ENCODE results near the gene ST7.
"Not testable (repeated sequence)": the region's sequence is repeated elsewhere in the genome, so short reads cannot be mapped to it uniquely, and the experiment has no call there.

The ST7 gene

DNA sequence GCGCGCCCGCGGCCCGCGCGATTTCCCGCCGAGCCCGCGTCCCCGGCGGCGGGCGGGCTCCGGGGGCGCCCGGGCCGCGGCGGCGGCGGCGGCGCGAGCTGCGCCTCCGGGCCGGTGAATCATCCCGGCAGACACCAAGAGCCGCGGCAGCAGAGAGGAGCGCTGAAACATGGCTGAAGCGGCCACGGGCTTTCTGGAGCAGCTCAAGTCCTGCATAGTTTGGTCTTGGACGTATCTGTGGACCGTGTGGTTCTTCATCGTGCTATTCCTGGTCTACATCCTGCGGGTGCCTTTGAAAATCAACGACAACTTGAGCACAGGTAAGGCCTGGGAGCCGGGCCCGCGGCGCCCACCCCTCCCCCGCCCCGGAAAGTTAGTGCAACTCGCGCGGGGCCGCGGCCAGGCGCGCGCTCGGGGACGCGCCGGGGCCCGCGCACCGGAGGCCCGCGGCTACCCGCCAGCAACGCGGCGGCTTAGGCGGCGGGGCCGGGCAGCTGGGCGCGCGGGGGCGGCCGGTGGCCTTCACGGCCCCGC lies at the start of gene ST7:
Gene ST7 (plus strand): TSS at position 130 of the 534 bp plus-strand sequence. CDS start 40 bp downstream, at position 170.
- no peak for FAIRE-seq

- FAIRE-seq = no peak
Observed at GRCh38 chr7:116906391-116906790, 46.9 kb upstream of the ST7 start.

GRCh38 chr7:116910383-116910782 lies 42.9 kb upstream of the ST7 start:
- no peak for FAIRE-seq

DNA sequence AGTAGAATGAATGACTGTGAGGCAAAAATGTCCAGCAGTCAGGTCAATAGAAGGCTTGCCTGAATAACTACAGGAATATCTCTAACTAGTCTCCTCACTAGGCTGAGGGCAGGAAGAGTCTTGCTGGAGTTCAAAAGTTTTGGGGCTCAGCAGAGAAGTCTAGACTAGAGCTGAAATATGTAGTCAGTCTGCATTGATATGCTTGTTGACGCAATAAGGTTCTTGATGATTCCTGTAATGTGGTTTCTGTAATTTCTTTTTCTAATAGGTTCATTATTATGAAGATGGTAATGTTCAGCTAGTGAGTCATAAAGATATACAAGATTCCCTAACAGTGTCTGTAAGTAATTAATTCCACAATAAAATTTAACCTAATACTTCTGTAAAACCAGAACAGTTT lies 41.5 kb upstream of the ST7 start:
- no peak for FAIRE-seq

- FAIRE-seq = no peak
Observed at GRCh38 chr7:116912269-116912909, 40.9 kb upstream of the ST7 start.

GRCh38 chr7:116918704-116919103 lies 34.6 kb upstream of the ST7 start:
- no peak for FAIRE-seq

DNA sequence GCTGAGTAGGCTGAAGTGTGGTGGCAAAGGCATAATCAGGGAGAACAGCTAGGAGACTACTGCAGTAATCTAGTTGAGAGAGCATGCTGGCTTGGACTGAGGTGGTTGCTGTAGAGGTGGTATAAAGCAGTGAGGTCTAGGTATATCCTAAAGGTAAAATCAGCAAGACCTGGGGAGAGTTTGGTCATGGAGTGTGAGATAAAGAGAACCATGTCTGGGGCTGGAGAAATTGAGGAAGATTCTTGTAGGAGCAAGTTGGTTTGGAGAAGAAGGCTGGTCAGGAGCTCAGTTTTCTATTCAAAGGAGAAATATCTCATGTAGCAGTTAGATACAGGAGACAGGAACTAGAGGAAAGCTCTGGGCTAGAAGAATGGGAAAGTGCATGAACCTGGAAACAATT lies 32.9 kb upstream of the ST7 start:
- FAIRE-seq = no peak

DNA sequence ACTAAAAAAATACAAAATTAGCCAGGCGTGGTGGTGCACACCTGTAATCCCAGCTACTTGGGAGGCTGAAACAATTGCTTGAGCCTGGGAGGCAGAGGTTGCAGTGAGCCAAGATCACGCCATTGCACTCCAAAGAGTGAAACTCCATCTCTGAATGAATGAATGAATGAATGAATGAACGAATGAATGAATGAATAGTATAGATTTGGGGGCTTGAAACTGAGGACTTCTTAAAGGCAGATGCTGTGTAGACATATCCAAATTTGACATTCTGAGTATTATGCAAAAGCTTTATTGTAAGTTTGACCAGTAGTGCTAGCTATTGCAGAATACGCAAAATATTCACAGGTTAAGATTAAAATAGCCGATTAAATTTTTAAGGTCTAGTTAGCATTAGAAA lies 30.8 kb upstream of the ST7 start:
- no peak for FAIRE-seq

GRCh38 chr7:116924741-116925140 lies 28.6 kb upstream of the ST7 start:
- no peak for FAIRE-seq

DNA sequence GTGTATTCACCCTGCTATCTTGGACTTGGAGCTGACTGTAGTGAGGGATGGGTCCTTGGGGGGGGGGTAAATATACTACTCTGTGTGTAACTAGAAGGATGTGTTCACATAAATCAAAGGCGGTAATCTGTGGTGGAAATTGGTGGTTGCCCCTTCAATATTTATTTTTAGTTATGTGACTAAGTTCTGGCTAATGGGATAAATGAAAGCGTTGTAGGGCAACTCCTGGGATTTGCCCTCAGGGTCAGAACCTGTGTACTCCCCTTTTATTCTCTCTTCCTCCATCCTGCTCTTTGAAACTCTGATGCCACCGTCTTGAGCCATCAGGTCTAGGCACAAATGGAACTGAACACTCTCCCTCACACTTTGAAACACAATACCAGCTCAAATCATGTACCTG lies 24.3 kb upstream of the ST7 start:
- FAIRE-seq = no peak

GRCh38 chr7:116929914-116930913 lies 23.1 kb upstream of the ST7 start:
- FAIRE-seq = peak; percentile 83

- no peak for FAIRE-seq
Observed at GRCh38 chr7:116932566-116932965, 20.7 kb upstream of the ST7 start.

GRCh38 chr7:116933465-116933864 lies 19.8 kb upstream of the ST7 start:
- FAIRE-seq = no peak

GRCh38 chr7:116934580-116934979 lies 18.7 kb upstream of the ST7 start:
- FAIRE-seq = no peak

DNA sequence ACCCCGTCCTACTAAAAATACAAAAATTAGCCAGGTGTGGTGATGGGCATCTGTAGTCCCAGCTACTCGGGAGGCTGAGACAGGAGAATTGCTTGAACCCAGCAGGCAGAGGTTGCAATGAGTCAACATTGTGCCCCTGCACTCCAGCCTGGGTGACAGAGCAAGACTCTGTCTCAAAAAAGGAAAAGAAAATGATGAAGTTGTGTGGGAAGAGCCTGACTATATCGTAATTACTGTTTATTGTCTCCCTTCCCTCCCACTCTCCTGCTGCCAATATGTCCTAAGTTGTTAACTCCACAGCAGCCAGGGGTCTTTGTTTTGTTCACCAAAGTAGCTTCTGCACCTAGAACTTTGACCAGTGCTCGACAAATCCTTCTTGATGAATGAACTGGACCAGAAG lies 16.5 kb upstream of the ST7 start:
- FAIRE-seq = not testable (repeated sequence)

DNA sequence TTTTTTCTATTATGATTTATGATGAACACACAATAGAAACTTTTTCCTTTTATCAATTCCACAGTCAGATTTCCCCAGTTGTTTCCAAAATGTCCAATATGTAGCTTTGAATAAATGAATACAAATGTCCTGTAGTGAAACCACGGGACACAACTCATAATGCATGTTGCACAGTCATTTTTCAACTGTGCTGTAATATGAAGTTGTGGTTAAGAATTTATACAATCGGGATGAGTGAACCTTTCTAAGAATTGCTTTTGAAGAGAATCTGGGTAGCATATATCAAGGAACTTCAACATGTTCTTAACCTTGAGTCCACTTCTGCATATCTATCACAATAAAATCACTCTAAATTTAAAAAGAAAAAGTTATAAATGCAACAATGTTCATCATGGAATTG lies 14.6 kb upstream of the ST7 start:
- FAIRE-seq = no peak

GRCh38 chr7:116940689-116941370 lies 12.5 kb upstream of the ST7 start:
- no peak for FAIRE-seq

GRCh38 chr7:116942504-116942903 lies 10.8 kb upstream of the ST7 start:
- FAIRE-seq = no peak

DNA sequence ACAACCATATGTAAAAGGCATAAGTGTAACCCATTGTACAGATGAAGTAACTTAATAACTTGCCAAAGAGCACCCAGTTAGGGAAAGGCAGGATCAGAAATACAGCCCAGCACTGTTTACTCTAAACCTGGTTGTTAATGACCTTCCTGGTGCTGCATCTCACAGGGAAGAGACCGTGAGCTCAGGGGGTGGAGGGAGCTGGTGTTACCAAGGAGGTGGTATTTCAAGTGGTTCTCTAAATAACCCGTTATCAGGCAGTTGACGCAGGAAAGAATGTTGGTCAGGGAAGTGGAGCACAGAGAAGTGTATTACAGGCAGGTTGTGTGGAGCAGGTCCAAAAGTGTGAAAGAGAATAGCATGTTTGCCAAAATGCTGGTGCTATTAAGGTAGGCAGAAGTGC lies 4.4 kb upstream of the ST7 start:
- FAIRE-seq = no peak

DNA sequence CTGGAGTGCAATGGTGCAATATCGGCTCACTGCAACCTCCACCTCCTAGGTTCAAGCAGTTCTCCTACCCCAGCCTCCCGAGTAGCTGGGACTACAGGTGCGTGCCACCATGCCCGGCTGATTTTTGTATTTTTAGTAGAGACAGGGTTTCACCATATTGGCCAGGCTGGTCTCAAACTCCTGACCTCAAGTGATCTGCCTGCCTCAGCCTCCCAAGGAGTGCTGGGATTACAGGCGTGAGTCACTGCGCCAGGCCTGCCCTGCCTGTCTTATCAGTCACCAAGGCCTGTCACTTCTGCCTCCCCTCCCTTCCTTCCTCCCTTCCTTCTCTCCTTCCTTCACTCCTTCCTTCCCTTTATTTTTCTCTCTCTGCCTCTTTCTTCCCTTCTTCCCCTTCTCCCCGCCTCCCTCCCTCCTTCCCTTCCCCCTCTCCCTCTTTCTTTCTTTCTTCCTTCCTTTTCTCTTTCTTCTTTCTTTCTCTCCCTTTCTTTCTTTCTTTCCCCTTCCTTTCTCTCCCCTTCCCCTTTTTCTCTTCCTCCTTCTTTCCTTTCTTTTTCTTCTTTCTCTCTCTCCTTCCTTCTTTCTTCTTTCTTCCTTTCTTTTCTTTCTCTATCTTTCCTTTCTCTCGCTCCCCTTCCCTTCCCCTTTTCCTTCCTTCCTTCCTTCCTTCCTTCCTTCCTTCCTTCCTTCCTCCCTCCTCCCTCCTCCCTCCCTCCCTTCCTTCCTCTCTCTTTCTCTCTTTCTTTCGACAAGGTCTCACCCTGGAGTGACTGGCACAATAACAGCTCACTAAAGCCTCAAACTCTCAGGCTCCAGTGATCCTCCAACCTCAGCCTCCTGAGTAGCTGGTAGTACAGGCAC lies 3.1 kb upstream of the ST7 start:
- FAIRE-seq = no peak

DNA sequence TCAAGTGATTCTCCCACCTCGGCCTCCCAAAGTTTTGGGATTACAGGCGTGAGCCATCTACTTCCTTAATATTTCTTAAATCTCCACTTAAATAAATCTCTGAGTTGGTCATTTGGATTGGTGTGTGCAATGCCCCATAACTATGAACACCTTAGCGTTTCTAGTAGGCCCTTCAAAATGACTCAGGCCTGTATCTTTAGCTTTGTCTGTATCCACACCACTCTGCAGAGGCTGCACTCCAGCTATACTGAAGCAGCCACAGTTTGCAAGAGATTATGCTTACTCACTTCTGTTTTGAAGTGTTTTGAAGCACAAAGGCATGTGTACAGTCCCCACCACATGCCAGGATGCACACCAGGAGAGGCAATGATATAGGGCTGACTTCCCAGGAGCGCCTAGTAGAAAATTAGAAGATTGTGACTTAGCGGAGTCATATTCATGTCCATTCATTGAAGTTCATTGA lies 2.4 kb upstream of the ST7 start:
- no peak for FAIRE-seq
